OCI-LY1 (cell line): Measurements from ENCODE around the gene ERMAP.

Experiments used
- H2AFZ ChIP-seq: fragments of 200-600 bp; sonication (generic), shearing (Covaris generic); 2 replicates; pipeline ENCODE4 v1.6.0; 2014; ENCODE audit warnings: antibody characterized with exemption, mild to moderate bottlenecking, low read length
- H3F3A ChIP-seq: fragments of 200-600 bp; sonication (generic), shearing (Covaris generic); 2 replicates; pipeline ENCODE4 v1.6.0; 2014; ENCODE audit warnings: mild to moderate bottlenecking, antibody characterized with exemption, low read length, moderate library complexity; ENCODE audit not compliant: insufficient read depth
- H3K27ac ChIP-seq: fragments of 200-600 bp; sonication (generic); 2 replicates; pipeline ENCODE4 v1.5.1; 2014; ENCODE audit warnings: low read length, mixed run types, mild to moderate bottlenecking, low read depth; ENCODE audit not compliant: poor library complexity, severe bottlenecking
- H3K27me3 ChIP-seq: fragments of 200-600 bp; sonication (generic); 2 replicates; pipeline ENCODE4 v1.6.0; 2014; ENCODE audit warnings: antibody characterized with exemption, mild to moderate bottlenecking, low read length, moderate library complexity; ENCODE audit not compliant: insufficient read depth
- H3K36me3 ChIP-seq: fragments of 200-600 bp; sonication (generic); 2 replicates; pipeline ENCODE4 v1.6.1; 2014; ENCODE audit warnings: mild to moderate bottlenecking, antibody characterized with exemption, low read length, moderate library complexity, mixed read lengths; ENCODE audit not compliant: insufficient read depth
- H3K4me1 ChIP-seq: fragments of 200-600 bp; sonication (generic); 2 replicates; pipeline ENCODE4 v1.5.1; 2014; ENCODE audit warnings: mild to moderate bottlenecking, low read length, moderate library complexity; ENCODE audit not compliant: insufficient read depth, severe bottlenecking
- H3K4me2 ChIP-seq: fragments of 200-600 bp; sonication (generic), shearing (Covaris generic); 2 replicates; pipeline ENCODE4 v1.6.1; 2014; ENCODE audit warnings: low read length
- H3K4me3 ChIP-seq: fragments of 200-600 bp; sonication (generic); 2 replicates; pipeline ENCODE4 v1.5.1; 2014; ENCODE audit warnings: low read length, low read depth, mild to moderate bottlenecking, mixed read lengths; ENCODE audit not compliant: poor library complexity, severe bottlenecking
- H3K79me2 ChIP-seq: fragments of 200-600 bp; shearing (Covaris generic); 2 replicates; pipeline ENCODE4 v1.6.1; 2016; ENCODE audit warnings: mixed run types, low read length, mixed read lengths; ENCODE audit not compliant: insufficient read depth
- H3K9ac ChIP-seq: fragments of 200-600 bp; sonication (generic), shearing (Covaris generic); 2 replicates; pipeline ENCODE4 v1.6.1; 2014; ENCODE audit warnings: mild to moderate bottlenecking, low read length, mixed read lengths
- H3K9me2 ChIP-seq: fragments of 200-600 bp; sonication (generic), shearing (Covaris generic); 2 replicates; pipeline ENCODE4 v1.6.1; 2014; ENCODE audit warnings: low read depth, mild to moderate bottlenecking, low read length, mixed read lengths
- H3K9me3 ChIP-seq: fragments of 200-600 bp; shearing (Covaris generic); 2 replicates; pipeline ENCODE4 v1.6.1; 2014; ENCODE audit warnings: low read length, mixed read lengths
- H4K20me1 ChIP-seq: fragments of 200-600 bp; sonication (generic), shearing (Covaris generic); 2 replicates; pipeline ENCODE4 v1.6.0; 2016; ENCODE audit warnings: mild to moderate bottlenecking, low read length; ENCODE audit not compliant: insufficient read depth
- CTCF ChIP-seq: fragments of 200-600 bp; sonication (generic), shearing (Covaris generic); IDR thresholded peaks from 2 replicates; pipeline ENCODE4 v1.5.1; 2017; ENCODE audit warnings: mild to moderate bottlenecking, antibody characterized with exemption, low read length, moderate library complexity, mixed read lengths
- EZH2 ChIP-seq: fragments of 200-600 bp; sonication (generic), shearing (Covaris generic); IDR thresholded peaks from 2 replicates; pipeline ENCODE4 v1.8.0; 2017; ENCODE audit warnings: borderline replicate concordance, mixed run types, mild to moderate bottlenecking, antibody characterized with exemption, low read length, moderate library complexity, mixed read lengths

The ERMAP gene

DNA sequence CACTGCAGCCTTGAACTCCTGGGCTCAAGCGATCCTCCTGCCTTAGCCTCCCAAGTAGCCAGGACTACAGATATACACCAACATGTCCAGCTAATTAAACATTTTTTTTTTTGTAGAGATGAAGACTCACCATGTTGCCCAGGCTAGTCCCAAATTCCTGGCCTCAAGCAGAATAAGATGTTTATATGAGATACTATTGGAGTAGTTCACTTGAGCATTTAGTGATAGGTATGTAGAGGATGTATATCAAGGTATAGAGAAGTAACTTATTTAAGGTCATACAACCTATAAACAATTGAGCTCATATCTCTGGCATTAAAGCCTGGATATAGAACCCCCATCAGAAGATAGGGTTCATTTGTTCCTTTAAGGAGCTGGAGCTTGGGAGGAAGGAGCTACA is 36.7 kb upstream of the ERMAP start:
- no peak overlapping the region for H3K4me2 ChIP-seq
- H3K4me3 ChIP-seq = no peak overlapping the region
- no peak overlapping the region for H2AFZ ChIP-seq
- H3K4me1 ChIP-seq = no peaks in the 10 kb centered on the region
- no peaks in the 10 kb centered on the region for H3F3A ChIP-seq
- no peaks in the 10 kb centered on the region for H3K9me3 ChIP-seq
- peaks cover 65% of the 10 kb centered on the region for H3K36me3 ChIP-seq
- no peaks in the 10 kb centered on the region for H3K9me2 ChIP-seq
- H3K9ac ChIP-seq = no peak overlapping the region
- no peak overlapping the region for H3K27ac ChIP-seq
- H3K79me2 ChIP-seq = no peaks in the 10 kb centered on the region
- TF ChIP-seq EZH2 (no peak), CTCF (no peak)
- no peaks in the 10 kb centered on the region for H4K20me1 ChIP-seq
- H3K27me3 ChIP-seq = no peaks in the 10 kb centered on the region

- Histone ChIP-seq H3K4me2 (no peak overlapping the region), H3K9me3 (no peaks in the 10 kb centered on the region), H3K9ac (no peak overlapping the region), H3K27me3 (no peaks in the 10 kb centered on the region), H3F3A (no peaks in the 10 kb centered on the region), H3K36me3 (peaks cover 39% of the 10 kb centered on the region), H3K9me2 (no peaks in the 10 kb centered on the region), H3K4me3 (no peak overlapping the region), H3K27ac (no peak overlapping the region), H2AFZ (no peak overlapping the region), H4K20me1 (no peaks in the 10 kb centered on the region), H3K4me1 (no peaks in the 10 kb centered on the region), H3K79me2 (no peaks in the 10 kb centered on the region)
- TF ChIP-seq EZH2 = no peak
- TF ChIP-seq CTCF = no peak
Measured at GRCh38 chr1:42783092-42783491, 33.8 kb upstream of the ERMAP start.

GRCh38 chr1:42784547-42784945 is 32.4 kb upstream of the ERMAP start:
- Histone ChIP-seq H3K4me3 (no peak overlapping the region), H3K27me3 (no peaks in the 10 kb centered on the region), H2AFZ (no peak overlapping the region), H3K27ac (no peak overlapping the region), H3K36me3 (peaks cover 35% of the 10 kb centered on the region), H4K20me1 (no peaks in the 10 kb centered on the region), H3K9ac (no peak overlapping the region), H3F3A (no peaks in the 10 kb centered on the region), H3K4me1 (no peaks in the 10 kb centered on the region), H3K4me2 (no peak overlapping the region), H3K9me3 (no peaks in the 10 kb centered on the region), H3K9me2 (no peaks in the 10 kb centered on the region), H3K79me2 (no peaks in the 10 kb centered on the region)
- no peak for TF ChIP-seq CTCF
- no peak for TF ChIP-seq EZH2
